ENCODE measurements around the gene PM20D2. TPM values are rescaled to one million over a fixed set of nuclear protein-coding genes. Genes with fewer than 3 reads are reported as not detected.

PM20D2 gene
- total RNA-seq: 1.6 and 2.6 TPM in 2 replicates

GRCh38 chr6:89145956-89146717 lies at the start of gene PM20D2:
TSS of gene PM20D2 (plus strand) at chr6:89146055. CDS start at chr6:89146145, 90 bp downstream.

GRCh38 chr6:89117211-89118108 lies 28.4 kb upstream of the PM20D2 start, which contains the start of gene SRSF12:
TSS of gene SRSF12 (minus strand) at chr6:89118071. CDS start at chr6:89117887, 184 bp downstream.

Other genes starting within 250 kb of the PM20D2 start
- 14.1 and 19.1 TPM in 2 replicates for gene RNGTT, start 182.4 kb upstream of the PM20D2 start, total RNA-seq
- 69.4 and 190 TPM in 2 replicates for gene PNRC1, start 65.3 kb upstream of the PM20D2 start, total RNA-seq
- gene SRSF12, start 28.0 kb upstream of the PM20D2 start, total RNA-seq: 0.43 and 1.2 TPM in 2 replicates
- not detected in 2 replicates for gene GABRR1, start 71.3 kb downstream of the PM20D2 start, total RNA-seq
- 0.54 and 1.2 TPM in 2 replicates for gene GABRR2, start 169.2 kb downstream of the PM20D2 start, total RNA-seq
- 80.1 and 210 TPM in 2 replicates for gene UBE2J1, start 206.7 kb downstream of the PM20D2 start, total RNA-seq